H1 (cell line): ENCODE measurements around the gene TOP3B. TPM values are rescaled to one million over a fixed set of nuclear protein-coding genes. Genes with fewer than 3 reads are reported as not detected.

Source experiments
- MAX ChIP-seq: IDR thresholded peaks from 2 replicates; pipeline ENCODE4 v1.6.1; 2012; ENCODE audit warnings: inconsistent platforms
- polyA plus RNA-seq, 7 experiments: library from polyadenylated mRNA; depleted of rRNA in 3 of 7; stranded (reverse) in 5 of 7; unstranded in 2 of 7; fragments of >200 nt in 5 of 7; fragments of 200-250 nt in 2 of 7; gene quantifications; 1 replicate in 5 of 7; 2 replicates in 1 of 7; 4 replicates in 1 of 7; pipeline versions ENCODE4 v1.2.1 to v1.2.3, GENCODE V29; 2011 to 2013; ENCODE audit warnings: missing spikeins in 2 of 7, mixed read lengths in 2 of 7
- total RNA-seq: library from RNA; stranded (reverse); fragmentation: NEBNext Ultra II Directional; extraction: Animal tissue kit (Norgen Biotek cat#: 25700); gene quantifications from 2 replicates; pipeline ENCODE4 v1.2.1, GENCODE V29; 2021

Gene TOP3B
- total and polyA plus RNA-seq, 2 of the 8 experiments (the other 6 are each of a cell fraction or from before 2014, with no cell fraction given) = 30.4 to 52.8 TPM

GRCh38 chr22:22011964-22012363 is 29.4 kb upstream of the TOP3B start (continued):
- no peak for TF ChIP-seq MAX
